GM19043 (cell line): ENCODE data around the gene C20orf173.
"Not testable (repeated sequence)": the region's sequence is repeated elsewhere in the genome, so short reads cannot be mapped to it uniquely, and the experiment has no call there.

Source experiments
- ATAC-seq: cut with Tn5 transposase; IDR thresholded peaks from one replicate; pipeline ENCODE4 v1.9.1; 2021; ENCODE audit warnings: low read depth; ENCODE audit not compliant: unreplicated experiment

Gene C20orf173, protein sequence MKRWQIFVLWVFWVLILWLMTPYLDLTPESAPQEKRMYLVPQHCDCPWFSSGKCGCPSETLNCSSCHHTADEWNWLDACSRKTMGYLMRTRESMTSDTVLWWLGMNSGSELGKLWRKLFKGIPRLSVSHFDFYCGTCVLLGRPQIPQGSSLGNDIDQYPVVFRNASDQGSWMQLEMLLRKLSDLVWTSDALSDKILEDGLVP

DNA sequence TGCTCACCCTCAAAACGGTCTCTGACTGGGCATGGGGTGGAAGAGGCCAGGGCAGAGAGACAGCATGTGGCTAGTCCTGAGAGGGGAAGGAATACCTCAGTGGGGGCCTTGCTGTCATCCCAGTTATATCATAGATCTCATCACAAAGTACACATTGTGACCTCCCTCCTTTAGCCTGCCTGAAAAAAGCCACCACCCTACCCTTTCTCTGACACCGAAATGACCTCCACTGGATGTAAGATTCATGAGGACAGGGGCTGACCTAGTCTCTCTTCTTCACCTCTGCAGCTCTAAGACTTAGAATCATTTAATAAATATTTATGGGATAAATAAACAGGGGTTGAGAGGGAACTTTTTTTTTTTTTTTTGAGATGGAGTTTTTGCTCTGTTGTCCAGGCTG, at the start of gene C20orf173:
C20orf173 (minus strand) TSS at position 101 of the 400 bp plus-strand sequence. CDS start 279 bp downstream, outside the sequence.
- ATAC-seq: no peak

- ATAC-seq: no peak
Measured at GRCh38 chr20:35579196-35579595, 49.7 kb upstream of the C20orf173 start.

GRCh38 chr20:35578469-35578868, 49.0 kb upstream of the C20orf173 start:
- no peak for ATAC-seq

GRCh38 chr20:35576816-35577215, 47.4 kb upstream of the C20orf173 start:
- no peak for ATAC-seq

- ATAC-seq: no peak
Measured at GRCh38 chr20:35575958-35576357, 46.5 kb upstream of the C20orf173 start.

DNA sequence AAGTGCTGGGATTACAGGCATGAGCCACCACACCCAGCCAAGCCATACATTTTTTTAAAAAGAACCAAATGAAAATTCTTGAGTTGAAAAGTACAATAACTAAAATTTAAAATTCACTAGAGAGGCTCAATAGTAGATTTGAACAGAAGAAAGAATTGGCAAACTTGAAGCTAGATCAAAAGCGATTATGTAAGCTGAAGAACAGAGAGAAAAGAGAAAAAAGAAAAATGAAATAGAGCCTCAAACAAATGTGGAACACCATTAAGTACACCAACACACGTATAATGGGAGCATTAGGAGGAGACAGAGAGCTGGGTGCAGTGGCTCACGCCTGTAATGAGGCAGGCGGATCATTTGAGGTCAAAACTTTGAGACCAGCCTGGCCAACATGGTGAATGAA, 43.4 kb upstream of the C20orf173 start:
- no peak for ATAC-seq

- ATAC-seq: no peak
Measured at GRCh38 chr20:35571555-35571954, 42.1 kb upstream of the C20orf173 start.

DNA sequence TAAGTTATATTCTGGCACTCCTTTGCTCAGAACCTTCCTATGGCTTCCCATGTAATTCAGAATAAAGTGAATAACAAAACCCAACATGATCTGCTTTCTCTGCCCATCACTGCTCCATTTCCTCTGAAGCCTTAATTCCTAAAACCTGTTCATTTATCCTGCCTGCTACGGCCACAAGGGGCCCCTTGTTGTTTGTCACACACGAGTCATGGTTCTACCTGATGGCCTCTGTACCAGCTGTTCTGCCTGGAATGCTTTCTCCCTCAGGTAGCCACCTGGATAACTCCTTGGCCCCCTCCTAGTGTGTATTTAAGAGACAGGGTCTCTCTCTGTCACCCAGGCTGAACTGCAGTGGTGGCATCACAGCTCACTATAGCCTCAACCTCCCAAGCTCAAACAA, 39.2 kb upstream of the C20orf173 start:
- no peak for ATAC-seq

- ATAC-seq: no peak
Measured at GRCh38 chr20:35564905-35565304, 35.5 kb upstream of the C20orf173 start.

DNA sequence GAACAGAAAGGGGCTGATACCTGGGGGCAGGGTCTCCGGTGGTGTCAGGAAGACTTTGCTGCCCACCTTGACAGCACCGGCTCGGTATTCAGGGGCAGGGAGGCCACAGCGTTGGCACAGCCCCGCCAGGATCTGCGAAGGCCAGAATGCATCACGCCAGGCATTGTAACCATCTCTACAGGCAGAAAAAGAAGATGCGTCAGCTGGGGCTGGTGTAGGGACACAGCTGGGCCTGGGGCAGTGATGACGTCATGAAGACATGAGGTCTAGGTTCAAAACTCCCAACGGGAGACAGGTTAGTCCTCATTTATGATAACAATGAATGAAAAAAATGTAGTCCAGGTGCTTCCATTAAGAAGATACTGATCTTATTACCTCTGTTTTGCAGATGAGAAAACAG, 34.4 kb upstream of the C20orf173 start:
- ATAC-seq: no peak

DNA sequence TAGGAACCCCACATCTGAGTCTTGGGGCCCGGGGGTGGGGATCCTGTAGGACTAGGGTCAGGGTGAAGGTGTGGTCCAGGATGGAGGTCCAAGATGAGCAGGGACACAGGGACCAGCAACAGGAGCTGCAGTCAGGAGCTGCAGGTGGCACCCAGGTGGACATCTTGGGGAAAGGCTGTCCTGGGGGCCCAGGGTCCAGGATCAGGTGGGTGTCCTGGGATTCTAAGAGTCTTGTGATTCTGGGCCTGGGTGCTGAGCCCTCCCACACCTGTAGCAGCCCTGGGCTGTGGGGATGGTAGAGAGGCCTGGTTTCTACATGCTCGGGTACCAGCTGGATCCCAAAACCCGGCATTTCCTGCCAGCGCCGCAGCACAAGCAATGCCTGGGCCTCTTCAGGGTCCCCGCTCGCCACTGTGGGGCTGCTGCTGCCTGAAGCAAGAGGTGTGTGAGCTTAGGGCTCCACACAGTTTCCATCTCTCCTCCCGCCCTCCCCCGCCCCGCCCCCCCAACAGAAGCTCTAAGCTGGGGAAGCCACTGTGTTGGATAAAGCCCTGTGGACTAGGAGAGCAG, 33.2 kb upstream of the C20orf173 start:
- ATAC-seq: no peak

- ATAC-seq: no peak
Measured at GRCh38 chr20:35561671-35562070, 32.2 kb upstream of the C20orf173 start.

DNA sequence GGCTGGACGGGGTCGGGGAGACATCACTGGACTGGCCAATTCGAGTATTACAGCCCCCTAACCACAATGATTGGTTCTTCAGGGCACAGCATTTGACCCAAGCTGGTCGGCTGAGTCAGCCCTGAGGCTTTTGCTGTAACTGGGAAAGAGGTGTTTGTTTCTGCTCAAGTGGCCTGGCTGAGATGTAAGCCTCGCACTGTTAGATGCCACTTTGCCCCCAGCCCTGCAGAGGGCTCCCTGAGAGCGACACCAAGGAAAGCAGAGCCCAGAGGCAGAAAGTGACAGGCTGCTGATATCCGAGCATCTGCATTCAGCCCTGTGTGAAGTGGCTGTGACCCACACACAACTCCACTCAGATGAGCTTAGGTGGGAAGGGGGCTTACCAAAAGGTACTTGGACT, 31.8 kb upstream of the C20orf173 start:
- no peak for ATAC-seq

DNA sequence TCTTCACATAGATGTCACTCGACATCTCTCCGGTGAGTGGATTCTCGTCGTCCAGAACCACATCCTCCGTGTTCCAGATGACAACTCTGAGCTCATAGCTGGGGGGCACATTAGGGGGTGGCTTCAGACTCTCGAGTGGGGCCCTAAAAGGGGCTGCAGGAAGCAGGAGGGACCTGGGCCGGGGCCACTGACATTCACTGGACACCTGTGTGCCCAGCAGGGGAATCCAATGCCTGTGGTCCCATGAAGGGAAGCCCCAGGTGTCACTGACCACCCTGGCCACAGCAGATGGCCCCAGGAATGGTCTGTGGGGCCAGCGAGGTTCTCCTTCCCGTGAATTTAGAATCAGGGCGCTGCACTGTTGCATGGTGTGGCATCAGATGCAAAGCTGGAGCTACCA, 31.1 kb upstream of the C20orf173 start:
- no peak for ATAC-seq

DNA sequence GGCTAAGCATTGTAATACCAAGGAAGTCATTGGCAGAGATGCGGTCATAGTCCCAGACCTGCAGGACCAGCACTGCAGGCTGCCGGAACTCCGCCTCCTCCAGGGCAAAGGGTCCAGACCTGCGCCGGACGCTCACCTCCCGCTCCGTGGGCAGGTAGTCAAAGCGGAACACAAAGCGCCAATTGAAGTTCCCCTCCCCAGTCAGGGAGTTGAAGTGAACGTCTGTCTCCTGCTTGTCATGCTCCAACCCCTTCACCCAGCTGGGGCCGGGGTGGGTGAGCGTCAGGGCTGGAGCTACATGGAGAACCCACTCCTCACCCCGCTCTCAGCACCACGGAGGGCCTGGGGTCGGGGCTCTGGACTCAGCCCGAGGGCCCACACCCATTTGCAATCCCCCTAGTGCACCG, 30.7 kb upstream of the C20orf173 start:
- ATAC-seq: no peak

GRCh38 chr20:35559042-35559693, 29.7 kb upstream of the C20orf173 start:
- ATAC-seq: no peak

- ATAC-seq: no peak
Measured at GRCh38 chr20:35558451-35558850, 29.0 kb upstream of the C20orf173 start.

- ATAC-seq: no peak
Measured at GRCh38 chr20:35556871-35557270, 27.4 kb upstream of the C20orf173 start.

- ATAC-seq: no peak
Measured at GRCh38 chr20:35555951-35556645, 26.6 kb upstream of the C20orf173 start.

- ATAC-seq: not testable (repeated sequence)
Measured at GRCh38 chr20:35555461-35555860, 26.0 kb upstream of the C20orf173 start.

DNA sequence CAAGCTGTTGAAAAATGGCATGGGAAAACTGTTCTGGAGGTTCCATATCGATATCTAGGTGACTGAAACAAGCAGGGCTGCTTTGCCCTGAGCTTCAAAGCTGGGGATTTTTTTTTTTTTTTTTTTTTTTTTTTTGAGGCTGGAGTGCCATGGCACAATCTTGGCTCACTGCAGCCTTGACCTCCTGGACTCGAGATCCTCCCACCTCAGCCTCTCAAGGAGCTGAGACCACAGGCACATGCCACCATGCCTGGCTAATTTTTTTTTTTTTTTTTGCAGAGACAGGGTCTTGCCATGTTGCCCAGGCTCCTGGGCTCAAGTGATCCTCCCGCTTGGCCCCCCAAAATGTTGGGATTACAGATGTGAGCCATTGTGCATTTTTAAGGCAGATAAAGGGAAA, 23.5 kb upstream of the C20orf173 start:
- no peak for ATAC-seq

DNA sequence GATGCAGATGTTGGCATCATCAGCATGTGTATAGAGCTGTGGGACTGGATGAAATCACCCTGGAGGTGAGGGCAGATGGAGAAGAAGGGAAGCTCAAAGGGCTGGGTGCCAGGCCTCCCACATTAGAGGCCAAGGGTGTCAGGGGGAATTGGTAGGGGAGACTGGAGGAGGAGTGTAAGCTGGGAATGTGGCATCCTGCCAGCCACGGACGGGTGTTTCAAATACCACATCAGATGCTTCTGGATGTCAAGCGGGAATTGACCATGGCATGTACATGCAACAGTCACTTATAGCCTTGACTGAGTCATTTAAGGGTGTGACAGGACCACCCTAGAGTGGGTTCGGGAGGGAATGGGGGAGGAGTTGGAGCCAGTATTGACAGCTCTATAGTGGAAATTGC, 22.1 kb upstream of the C20orf173 start:
- no peak for ATAC-seq
